H1 (cell line): Measurements from ENCODE around the gene QPCT. TPM values are rescaled to one million over a fixed set of nuclear protein-coding genes. Genes with fewer than 3 reads are reported as not detected.

Source experiments
- CTCF ChIA-PET: fragments of 300-600 bp; sonication (Branson Sonifier 250); formaldehyde crosslinking; loops from one replicate; lab custom pipeline; 2021; ENCODE audit not compliant: partially characterized antibody; lab: Charles Lee
- POLR2A ChIA-PET: fragments of 300-600 bp; sonication (Branson Sonifier 250); formaldehyde crosslinking; loops from one replicate; lab custom pipeline; 2021; ENCODE audit warnings: inconsistent platforms; ENCODE audit not compliant: partially characterized antibody; lab: Charles Lee
- DNase-seq, 2 experiments: peaks; one replicate each; pipeline versions ENCODE4 v3.0.0 to v3.0.0-alpha.2; 2010 to 2022; ENCODE audit warnings: low spot score in 2 of 2, low read depth in 1 of 2, mixed read lengths in 1 of 2
- FAIRE-seq: peaks from 2 replicates; lab custom pipeline; 2011; peaks lifted over from hg19 to GRCh38; lab: Jason Lieb, UNC
- H2AFZ ChIP-seq: 2 replicates; pipeline ENCODE4 v1.8.1; 2012; ENCODE audit warnings: low read length, inconsistent platforms
- H2AK5ac ChIP-seq: 2 replicates; pipeline ENCODE4 v1.6.1; 2013; ENCODE audit warnings: low read depth, low read length
- H2BK120ac ChIP-seq: replicated peaks from 2 replicates; pipeline ENCODE3; 2013; ENCODE audit warnings: low read depth, low read length, inconsistent platforms
- H2BK12ac ChIP-seq: 2 replicates; pipeline ENCODE4 v1.6.1; 2013; ENCODE audit warnings: low read depth, low read length
- H2BK15ac ChIP-seq: 2 replicates; pipeline ENCODE4 v1.6.1; 2013; ENCODE audit warnings: low read length
- H2BK20ac ChIP-seq: 2 replicates; pipeline ENCODE4 v1.6.1; 2013; ENCODE audit warnings: low read length
- H2BK5ac ChIP-seq: 2 replicates; pipeline ENCODE4 v1.6.1; 2013; ENCODE audit warnings: low read depth, low read length
- H3K14ac ChIP-seq: 2 replicates; pipeline ENCODE4 v1.6.1; 2013; ENCODE audit warnings: inconsistent platforms; ENCODE audit not compliant: insufficient read length
- H3K18ac ChIP-seq: 2 replicates; pipeline ENCODE4 v1.6.1; 2013; ENCODE audit warnings: low read length; ENCODE audit errors: extremely low read depth
- H3K23ac ChIP-seq: 2 replicates; pipeline ENCODE4 v1.6.1; 2013; ENCODE audit warnings: inconsistent platforms; ENCODE audit not compliant: insufficient read length
- H3K23me2 ChIP-seq: 2 replicates; pipeline ENCODE4 v1.6.1; 2013; ENCODE audit warnings: low read depth, low read length
- H3K27ac ChIP-seq: 2 replicates; pipeline ENCODE4 v1.6.1; 2011; ENCODE audit warnings: low read depth, low read length, inconsistent platforms
- H3K27me3 ChIP-seq, 4 experiments: replicated peaks in 1 of 4; 1 replicate in 1 of 4; 2 replicates in 3 of 4; pipeline versions ENCODE4 v1.6.1 to v1.8.1; 2011 to 2013; ENCODE audit warnings: low read length in 3 of 4, mild to moderate bottlenecking in 3 of 4, inconsistent platforms in 2 of 4, mixed read lengths in 2 of 4, moderate library complexity in 1 of 4; ENCODE audit not compliant: control insufficient read depth in 3 of 4, insufficient read depth in 3 of 4; ENCODE audit errors: extremely low read depth in 1 of 4
- H3K36me3 ChIP-seq, 4 experiments: 2 replicates each; pipeline versions ENCODE4 v1.6.1 to v1.8.1; 2011 to 2013; ENCODE audit warnings: mild to moderate bottlenecking in 4 of 4, low read length in 3 of 4, moderate library complexity in 2 of 4, control low read depth in 1 of 4, inconsistent platforms in 1 of 4; ENCODE audit not compliant: insufficient read depth in 4 of 4, control insufficient read depth in 2 of 4
- H3K4ac ChIP-seq: replicated peaks from 2 replicates; pipeline ENCODE3; 2013; ENCODE audit warnings: low read length, low read depth, mixed read lengths, inconsistent platforms; ENCODE audit not compliant: insufficient read length
- H3K4me1 ChIP-seq, 4 experiments: replicated peaks in 1 of 4; 1 replicate in 1 of 4; 2 replicates in 3 of 4; pipeline versions ENCODE4 v1.6.1 to v1.8.1; 2011 to 2013; ENCODE audit warnings: low read length in 3 of 4, inconsistent platforms in 2 of 4, mixed read lengths in 1 of 4; ENCODE audit not compliant: insufficient read depth in 4 of 4, control insufficient read depth in 3 of 4
- H3K4me2 ChIP-seq, 2 experiments: 2 replicates each; pipeline versions ENCODE4 v1.6.1 to v1.8.1; 2011 to 2013; ENCODE audit warnings: low read depth in 2 of 2, low read length in 2 of 2, control low read depth in 1 of 2, inconsistent platforms in 1 of 2, mild to moderate bottlenecking in 1 of 2; ENCODE audit not compliant: insufficient read depth in 1 of 2
- H3K4me3 ChIP-seq, 4 experiments: fragments of 200-600, 300-600 bp in 1 of 4; sonication (generic), shearing (Covaris generic), sonication (Bioruptor Twin) in 1 of 4; 2 replicates each; pipeline versions ENCODE4 v1.5.1 to v1.8.1; 2011 to 2016; ENCODE audit warnings: low read length in 4 of 4, low read depth in 3 of 4, control low read depth in 2 of 4, inconsistent platforms in 2 of 4, mild to moderate bottlenecking in 2 of 4, mixed read lengths in 1 of 4, moderate library complexity in 1 of 4; ENCODE audit not compliant: insufficient read depth in 2 of 4; ENCODE audit errors: extremely low read depth in 1 of 4
- H3K56ac ChIP-seq: replicated peaks from 2 replicates; pipeline ENCODE3; 2013; ENCODE audit warnings: low read depth, mild to moderate bottlenecking, mixed read lengths, low read length, inconsistent platforms; ENCODE audit not compliant: insufficient read length
- H3K79me1 ChIP-seq: 2 replicates; pipeline ENCODE4 v1.6.1; 2013; ENCODE audit warnings: low read depth, low read length, control low read depth
- H3K79me2 ChIP-seq, 2 experiments: 2 replicates each; pipeline versions ENCODE4 v1.6.1 to v1.8.1; 2012 to 2013; ENCODE audit warnings: low read length in 2 of 2, mild to moderate bottlenecking in 2 of 2, inconsistent platforms in 1 of 2; ENCODE audit not compliant: insufficient read depth in 2 of 2, control insufficient read depth in 1 of 2
- H3K9ac ChIP-seq, 4 experiments: replicated peaks in 1 of 4; 1 replicate in 1 of 4; 2 replicates in 3 of 4; pipeline versions ENCODE4 v1.6.1 to v1.8.1; 2011 to 2013; ENCODE audit warnings: low read depth in 3 of 4, low read length in 3 of 4, control low read depth in 2 of 4, mild to moderate bottlenecking in 2 of 4, moderate library complexity in 2 of 4, inconsistent platforms in 1 of 4; ENCODE audit errors: extremely low read depth in 1 of 4
- H3K9me3 ChIP-seq, 2 experiments: 2 replicates each; pipeline versions ENCODE4 v1.6.1 to v1.8.1; 2012 to 2013; ENCODE audit warnings: mild to moderate bottlenecking in 2 of 2, moderate library complexity in 2 of 2, control low read depth in 1 of 2, inconsistent platforms in 1 of 2, low read depth in 1 of 2, low read length in 1 of 2, mixed read lengths in 1 of 2; ENCODE audit not compliant: insufficient read depth in 2 of 2
- H4K20me1 ChIP-seq, 2 experiments: replicated peaks in 1 of 2; 2 replicates each; pipeline versions ENCODE3 to v1.8.1; 2011 to 2013; ENCODE audit warnings: inconsistent platforms in 2 of 2, low read length in 2 of 2, mild to moderate bottlenecking in 1 of 2; ENCODE audit not compliant: insufficient read depth in 2 of 2, control insufficient read depth in 1 of 2
- H4K5ac ChIP-seq: 2 replicates; pipeline ENCODE4 v1.6.1; 2013; ENCODE audit warnings: low read length, low read depth, mixed read lengths, inconsistent platforms; ENCODE audit not compliant: insufficient read length
- H4K8ac ChIP-seq: 2 replicates; pipeline ENCODE4 v1.8.0; 2013; ENCODE audit warnings: mild to moderate bottlenecking, moderate library complexity, low read length, inconsistent platforms; ENCODE audit not compliant: insufficient read depth; ENCODE audit errors: extremely low read depth
- H4K91ac ChIP-seq: replicated peaks from 2 replicates; pipeline ENCODE3; 2013; ENCODE audit warnings: low read length, mixed read lengths, inconsistent platforms; ENCODE audit not compliant: insufficient read length
- ATF2 ChIP-seq: IDR thresholded peaks from 2 replicates; pipeline ENCODE4 v1.6.1; 2012; ENCODE audit warnings: low read length, inconsistent platforms
- CBX5 ChIP-seq: fragments of 300-800, 300-1000 bp; sonication (generic); IDR thresholded peaks from 2 replicates; pipeline ENCODE4 v1.7.1; 2016; ENCODE audit warnings: antibody characterized with exemption, low read length, low read depth
- JUN ChIP-seq: IDR thresholded peaks from 2 replicates; pipeline ENCODE4 v1.6.1; 2011; ENCODE audit warnings: low read depth, mild to moderate bottlenecking, improper control_type of control experiment, low read length
- NRF1 ChIP-seq: IDR thresholded peaks from 2 replicates; pipeline ENCODE4 v1.6.1; 2011; ENCODE audit warnings: mild to moderate bottlenecking, low read depth, low read length, improper control_type of control experiment
- SAP30 ChIP-seq: fragments of 300-600 bp; sonication (generic); IDR thresholded peaks from 2 replicates; pipeline ENCODE4 v1.7.1; 2012; ENCODE audit warnings: low read length, moderate library complexity, mild to moderate bottlenecking, inconsistent platforms; ENCODE audit not compliant: insufficient read depth, insufficient replicate concordance
- SP4 ChIP-seq: IDR thresholded peaks from 2 replicates; pipeline ENCODE4 v1.6.1; 2012; ENCODE audit warnings: low read length, inconsistent platforms
- TAF1 ChIP-seq: IDR thresholded peaks from 2 replicates; pipeline ENCODE4 v1.6.1; 2011; ENCODE audit warnings: mild to moderate bottlenecking, low read depth, low read length
- USF2 ChIP-seq: IDR thresholded peaks from 2 replicates; pipeline ENCODE4 v1.6.1; 2011; ENCODE audit warnings: low read length, improper control_type of control experiment
- WGBS, 2 experiments: shearing (Covaris generic) in 1 of 2; methylation state at CpG; one replicate each; pipeline versions ENCODE4 v1.1.6 to v1.1.7; 2013 to 2015; ENCODE audit warnings: low lambda C conversion rate in 2 of 2, mixed read lengths in 2 of 2, inconsistent platforms in 1 of 2, low coverage in 1 of 2, missing lambda C conversion rate in 1 of 2; ENCODE audit not compliant: insufficient replicate concordance in 2 of 2, insufficient coverage in 1 of 2, insufficient read length in 1 of 2; ENCODE audit errors: extremely low coverage in 1 of 2, missing lambda C conversion rate in 1 of 2; 5-methylcytosine and 5-hydroxymethylcytosine counted together
- polyA plus RNA-seq, 7 experiments: library from polyadenylated mRNA; depleted of rRNA in 3 of 7; stranded (reverse) in 5 of 7; unstranded in 2 of 7; fragments of >200 nt in 5 of 7; fragments of 200-250 nt in 2 of 7; gene quantifications; 1 replicate in 5 of 7; 2 replicates in 1 of 7; 4 replicates in 1 of 7; pipeline versions ENCODE4 v1.2.1 to v1.2.3, GENCODE V29; 2011 to 2013; ENCODE audit warnings: missing spikeins in 2 of 7, mixed read lengths in 2 of 7
- total RNA-seq: library from RNA; stranded (reverse); fragmentation: NEBNext Ultra II Directional; extraction: Animal tissue kit (Norgen Biotek cat#: 25700); gene quantifications from 2 replicates; pipeline ENCODE4 v1.2.1, GENCODE V29; 2021

The QPCT gene
- total and polyA plus RNA-seq, 2 of the 8 experiments (the other 6 are each of a cell fraction or from before 2014, with no cell fraction given), result 4.0 to 4.3 TPM

- Histone ChIP-seq H2AK5ac (no peak overlapping the region), H2BK12ac (no peak overlapping the region), H4K5ac (no peak overlapping the region), H4K8ac (no peak overlapping the region), H3K27me3 (no peaks in the 10 kb centered on the region), H3K4me2 (no peak overlapping the region), H3K36me3 (no peaks in the 10 kb centered on the region), H3K56ac (no peak overlapping the region), H3K4ac (no peak overlapping the region), H3K14ac (no peak overlapping the region), H4K20me1 (no peaks in the 10 kb centered on the region), H3K4me1 (no peaks in the 10 kb centered on the region), H3K27ac (no peak overlapping the region), H3K23me2 (no peaks in the 10 kb centered on the region), H3K79me1 (no peaks in the 10 kb centered on the region), H3K79me2 (no peaks in the 10 kb centered on the region), H3K9me3 (no peaks in the 10 kb centered on the region), H2BK5ac (no peak overlapping the region), H3K9ac (no peak overlapping the region), H2BK120ac (no peak overlapping the region), H2AFZ (no peak overlapping the region), H2BK20ac (no peak overlapping the region), H4K91ac (no peak overlapping the region), H3K23ac (no peak overlapping the region), H3K18ac (no peak overlapping the region), H3K4me3 (no peak overlapping the region), H2BK15ac (no peak overlapping the region)
- WGBS, 2 experiments, result 83% methylated on average over 8 of the region's 8 CpGs; no CpG with 5 or more reads in 1 of the 2 experiments
- FAIRE-seq, result no peak
- ChIA-PET POLR2A (no interaction called here), CTCF (interaction anchor here (0.9 to 2.0 kb wide), 3 partner anchors 21 to 502 kb away, joined by 3 to 7 read pairs (median 6); no protein-coding TSS in a partner anchor)
- peak in 1 of 2 experiments; percentile 30 for DNase-seq
- TF ChIP-seq SP4 (no peak), NRF1 (no peak), JUN (no peak), TAF1 (no peak), CBX5 (no peak), USF2 (no peak), SAP30 (no peak), ATF2 (no peak)
Observed at GRCh38 chr2:37375741-37376288, 31.4 kb downstream of the QPCT start.
